ENCODE results near the gene TBX15.

The TBX15 gene

DNA sequence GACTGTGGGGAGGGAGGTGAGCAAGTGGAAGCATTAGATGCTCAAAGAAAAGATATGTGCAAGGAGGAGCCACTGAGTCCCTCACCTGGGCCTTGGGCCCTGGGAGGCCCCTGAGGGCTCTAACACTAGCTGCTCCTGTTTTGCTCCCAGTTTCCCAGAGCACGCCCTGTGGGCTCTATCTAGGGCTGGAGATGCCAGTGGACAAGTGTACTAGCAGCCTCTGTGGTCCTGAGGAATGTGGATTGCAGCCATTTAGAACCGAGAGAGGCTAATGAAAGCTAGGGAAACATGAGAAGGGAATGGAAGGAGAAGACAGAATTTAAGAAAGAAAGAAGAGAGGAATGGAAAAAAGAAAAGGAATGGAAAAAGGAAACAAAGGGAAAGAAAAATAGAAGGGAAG is 10.0 kb upstream of the TBX15 start:
- Histone ChIP-seq H3K36me3 (ENCODE audit: insufficient read depth, low read length) (no peaks in the 10 kb centered on the region), H3K4me3 (no peak overlapping the region), H3K9ac (ENCODE audit: insufficient read length) (no peak overlapping the region), H3K27ac (no peak overlapping the region), H3K9me3 (ENCODE audit: low read depth, low read length) (no peaks in the 10 kb centered on the region)
- no peak for TF ChIP-seq FOXP2 (optimal IDR thresholded peaks at IDR 0.05; ENCODE audit: control extremely low read depth, extremely low read length, insufficient read depth)
- no peak for TF ChIP-seq EZH2 (IDR thresholded peaks at IDR 0.05)
- TF ChIP-seq POLR2AphosphoS5 (IDR thresholded peaks at IDR 0.05; ENCODE audit: borderline replicate concordance, low read depth, low read length) = no peak
- DNase-seq (ENCODE audit: low read depth, low spot score) = no peak

DNA sequence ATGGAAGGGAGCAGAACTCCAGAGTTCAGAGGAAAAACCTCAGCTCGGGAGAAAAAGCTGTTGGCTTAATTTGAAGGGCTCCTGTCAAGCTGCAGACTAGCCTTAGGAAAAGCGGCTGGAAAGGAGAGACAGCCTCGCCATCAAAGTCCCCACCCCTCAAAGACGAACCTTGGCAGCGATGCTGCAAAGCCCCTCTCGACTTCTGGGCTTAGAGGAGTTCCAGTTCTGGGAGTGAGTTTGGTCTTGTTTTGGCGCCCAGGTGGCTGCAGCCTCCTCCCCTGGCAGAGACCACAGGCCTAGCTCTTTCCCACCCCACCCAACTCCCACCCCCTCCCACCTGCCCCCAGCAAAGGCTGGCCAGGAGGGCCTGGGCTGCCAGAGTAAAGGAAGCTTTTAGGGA is 9.1 kb upstream of the TBX15 start:
- H3K4me3 ChIP-seq = no peak overlapping the region
- H3K9me3 ChIP-seq (ENCODE audit: low read depth, low read length) = no peaks in the 10 kb centered on the region
- H3K27ac ChIP-seq = no peak overlapping the region
- H3K36me3 ChIP-seq (ENCODE audit: insufficient read depth, low read length) = no peaks in the 10 kb centered on the region
- TF ChIP-seq FOXP2 (optimal IDR thresholded peaks at IDR 0.05; ENCODE audit: control extremely low read depth, extremely low read length, insufficient read depth) = no peak
- no peak for TF ChIP-seq POLR2AphosphoS5 (IDR thresholded peaks at IDR 0.05; ENCODE audit: borderline replicate concordance, low read depth, low read length)
- no peak for TF ChIP-seq EZH2 (IDR thresholded peaks at IDR 0.05)
- no peak for DNase-seq (ENCODE audit: low read depth, low spot score)
- no peak overlapping the region for H3K9ac ChIP-seq (ENCODE audit: insufficient read length)

DNA sequence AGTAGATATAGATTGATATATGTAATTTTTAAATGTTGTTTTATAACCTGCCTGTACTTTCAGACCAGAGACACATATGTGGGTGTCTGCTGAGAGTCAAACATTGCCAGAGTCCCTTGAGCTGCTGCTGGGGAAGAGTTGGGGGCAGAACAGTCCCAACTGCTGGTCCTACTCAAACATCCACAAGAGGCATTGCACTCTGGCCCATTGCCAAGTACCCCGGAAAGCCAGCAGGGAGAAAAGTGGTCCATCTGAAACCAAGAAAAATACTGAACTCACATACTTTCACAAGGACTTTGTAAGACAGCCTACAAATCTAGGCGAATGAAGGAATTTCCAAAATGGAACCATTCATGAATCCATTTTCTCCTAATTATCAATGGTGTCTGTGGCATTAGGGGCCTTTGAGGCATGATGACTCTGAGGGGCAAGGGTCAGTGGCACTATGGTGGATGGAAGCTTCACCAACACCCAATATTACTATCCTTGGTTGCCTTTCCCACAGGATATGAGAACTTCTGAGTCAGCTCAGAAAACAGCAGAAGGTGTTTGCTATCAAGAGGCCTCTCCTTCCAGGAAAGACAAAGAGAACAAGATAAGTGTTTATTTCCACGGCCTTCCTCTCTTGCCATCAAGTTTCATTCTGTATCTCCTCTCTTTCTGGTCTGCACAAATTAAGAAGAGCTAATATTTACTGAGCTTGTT is 7.3 kb upstream of the TBX15 start:
- no peak overlapping the region for H3K4me3 ChIP-seq
- no peak overlapping the region for H3K9ac ChIP-seq (ENCODE audit: insufficient read length)
- DNase-seq (ENCODE audit: low read depth, low spot score) = no peak
- no peaks in the 10 kb centered on the region for H3K9me3 ChIP-seq (ENCODE audit: low read depth, low read length)
- TF ChIP-seq EZH2 (IDR thresholded peaks at IDR 0.05) = no peak
- no peak for TF ChIP-seq FOXP2 (optimal IDR thresholded peaks at IDR 0.05; ENCODE audit: control extremely low read depth, extremely low read length, insufficient read depth)
- no peak for TF ChIP-seq POLR2AphosphoS5 (IDR thresholded peaks at IDR 0.05; ENCODE audit: borderline replicate concordance, low read depth, low read length)
- H3K36me3 ChIP-seq (ENCODE audit: insufficient read depth, low read length) = no peaks in the 10 kb centered on the region
- H3K27ac ChIP-seq = no peak overlapping the region

DNA sequence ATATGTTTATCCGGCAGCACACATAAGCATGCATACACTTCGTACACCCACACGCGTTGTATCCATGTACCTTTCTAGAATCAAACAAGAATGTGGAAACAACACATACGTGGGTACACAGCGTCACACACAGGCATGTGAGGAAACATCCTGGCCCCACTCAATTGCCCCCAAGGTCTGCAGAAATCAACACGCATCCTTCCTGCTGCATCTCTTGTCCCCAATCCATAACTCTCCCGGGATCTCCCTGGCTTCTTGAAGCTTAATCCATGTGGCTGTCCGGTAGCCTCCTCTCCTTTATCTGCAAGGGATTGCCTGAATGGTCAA is 5.5 kb upstream of the TBX15 start:
- no peak overlapping the region for H3K9ac ChIP-seq (ENCODE audit: insufficient read length)
- H3K36me3 ChIP-seq (ENCODE audit: insufficient read depth, low read length) = no peaks in the 10 kb centered on the region
- no peak overlapping the region for H3K4me3 ChIP-seq
- no peak for DNase-seq (ENCODE audit: low read depth, low spot score)
- TF ChIP-seq POLR2AphosphoS5 (IDR thresholded peaks at IDR 0.05; ENCODE audit: borderline replicate concordance, low read depth, low read length) (no peak), FOXP2 (optimal IDR thresholded peaks at IDR 0.05; ENCODE audit: control extremely low read depth, extremely low read length, insufficient read depth) (no peak), EZH2 (IDR thresholded peaks at IDR 0.05) (no peak)
- H3K27ac ChIP-seq = no peak overlapping the region
- no peaks in the 10 kb centered on the region for H3K9me3 ChIP-seq (ENCODE audit: low read depth, low read length)

DNA sequence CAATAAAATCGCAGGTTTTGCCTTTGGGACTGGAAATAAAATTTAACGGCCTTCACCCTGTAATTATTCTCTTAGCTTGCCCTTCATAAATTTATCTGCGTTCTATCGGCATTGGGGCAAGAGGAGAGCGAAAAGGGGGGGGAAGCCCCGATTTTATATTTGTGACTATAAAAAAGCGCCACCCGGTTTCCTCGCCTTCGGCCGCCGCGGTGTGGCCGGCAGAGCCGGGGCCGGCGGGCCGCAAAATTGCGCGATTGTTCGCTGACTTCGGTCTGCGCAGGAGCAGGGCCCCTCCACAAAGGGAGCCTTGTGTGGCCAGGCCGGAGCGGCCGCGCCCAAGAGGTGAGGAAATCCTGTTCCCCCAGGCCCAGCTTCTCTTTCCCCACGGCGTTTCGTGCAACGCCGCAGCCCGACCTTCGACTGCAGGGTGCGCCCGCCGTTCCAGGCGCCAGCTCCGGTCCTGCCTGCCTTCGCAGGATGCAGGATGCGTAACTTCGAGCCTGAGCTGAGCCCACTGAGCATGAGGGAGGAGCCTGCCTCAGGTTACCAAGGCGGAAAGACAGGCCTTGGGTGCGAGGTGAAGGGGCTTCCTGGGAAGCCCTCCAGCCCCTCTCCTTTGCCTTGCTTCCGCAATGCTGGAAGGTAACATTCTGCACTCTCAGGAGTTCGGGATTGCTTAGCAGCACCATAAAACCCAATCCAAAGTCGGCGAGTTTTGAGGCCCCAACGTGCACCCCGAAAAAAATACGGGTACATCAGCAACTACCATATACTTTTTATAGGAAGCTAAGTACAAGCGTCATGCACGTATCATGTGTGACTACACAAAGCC is 4.9 kb upstream of the TBX15 start:
- DNase-seq (ENCODE audit: low read depth, low spot score) = no peak
- Histone ChIP-seq H3K9me3 (ENCODE audit: low read depth, low read length) (no peaks in the 10 kb centered on the region), H3K9ac (ENCODE audit: insufficient read length) (no peak overlapping the region), H3K36me3 (ENCODE audit: insufficient read depth, low read length) (no peaks in the 10 kb centered on the region), H3K27ac (no peak overlapping the region), H3K4me3 (no peak overlapping the region)
- TF ChIP-seq POLR2AphosphoS5 (IDR thresholded peaks at IDR 0.05; ENCODE audit: borderline replicate concordance, low read depth, low read length) (no peak), FOXP2 (optimal IDR thresholded peaks at IDR 0.05; ENCODE audit: control extremely low read depth, extremely low read length, insufficient read depth) (no peak), EZH2 (IDR thresholded peaks at IDR 0.05) (peak; percentile 99)

DNA sequence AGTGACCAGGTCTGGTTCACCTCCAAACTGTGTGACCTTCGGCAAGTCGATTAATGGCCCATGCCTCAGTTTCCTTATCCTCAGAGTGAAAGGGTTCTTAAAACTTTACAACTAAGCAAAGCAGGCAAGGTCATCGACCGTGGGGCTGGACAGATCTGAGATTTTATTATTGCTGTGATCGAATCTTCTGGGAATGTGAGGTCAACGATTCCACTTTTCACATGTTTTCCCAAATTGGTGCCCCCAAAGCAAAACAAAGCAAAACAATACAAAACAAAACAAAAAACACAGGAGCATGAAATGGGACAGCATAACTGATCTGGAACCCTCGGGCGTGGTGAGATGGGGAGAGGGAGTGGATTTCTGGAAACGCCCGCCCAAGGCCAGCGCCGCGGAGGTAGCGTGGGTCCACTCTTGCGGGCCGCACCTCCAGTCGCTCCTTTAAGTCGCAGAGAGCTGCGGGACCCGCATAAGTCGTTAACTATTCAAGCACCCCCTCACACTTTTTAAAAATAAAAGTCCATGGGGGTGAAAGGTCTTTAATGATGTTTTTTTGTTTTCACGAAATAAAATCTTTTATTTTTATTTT is 4.2 kb upstream of the TBX15 start:
- no peak for DNase-seq (ENCODE audit: low read depth, low spot score)

DNA sequence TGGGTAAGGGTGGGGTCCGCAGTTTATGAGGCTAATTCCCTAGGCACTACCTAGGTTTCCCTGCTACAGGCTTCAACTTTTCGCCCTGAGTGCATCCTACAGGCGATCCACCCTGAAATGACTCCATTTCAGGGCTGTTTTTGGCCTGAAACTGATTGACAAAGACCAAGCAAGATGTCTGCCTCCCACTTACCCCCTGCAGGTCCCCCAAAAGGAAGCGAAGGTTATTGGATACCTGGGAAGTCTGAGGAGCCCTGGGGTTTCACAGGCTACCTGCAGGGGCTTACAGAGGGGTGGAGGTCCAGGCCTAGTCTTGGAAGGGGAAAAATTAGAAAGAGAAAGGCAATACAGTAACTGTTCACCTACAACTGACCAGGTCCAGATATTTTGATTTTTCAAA is 3.3 kb upstream of the TBX15 start:
- DNase-seq (ENCODE audit: low read depth, low spot score) = no peak
- no peak overlapping the region for H3K27ac ChIP-seq
- no peaks in the 10 kb centered on the region for H3K36me3 ChIP-seq (ENCODE audit: insufficient read depth, low read length)
- no peak overlapping the region for H3K9ac ChIP-seq (ENCODE audit: insufficient read length)
- TF ChIP-seq EZH2 (IDR thresholded peaks at IDR 0.05) (no peak), FOXP2 (optimal IDR thresholded peaks at IDR 0.05; ENCODE audit: control extremely low read depth, extremely low read length, insufficient read depth) (no peak), POLR2AphosphoS5 (IDR thresholded peaks at IDR 0.05; ENCODE audit: borderline replicate concordance, low read depth, low read length) (no peak)
- H3K4me3 ChIP-seq = no peak overlapping the region
- no peaks in the 10 kb centered on the region for H3K9me3 ChIP-seq (ENCODE audit: low read depth, low read length)

More for the DNA sequence above, 4.2 kb upstream of the TBX15 start:
- TF ChIP-seq POLR2AphosphoS5 (IDR thresholded peaks at IDR 0.05; ENCODE audit: borderline replicate concordance, low read depth, low read length) (no peak), FOXP2 (optimal IDR thresholded peaks at IDR 0.05; ENCODE audit: control extremely low read depth, extremely low read length, insufficient read depth) (no peak)
- Histone ChIP-seq H3K4me3 (no peak overlapping the region), H3K36me3 (ENCODE audit: insufficient read depth, low read length) (no peaks in the 10 kb centered on the region), H3K27ac (no peak overlapping the region), H3K9ac (ENCODE audit: insufficient read length) (no peak overlapping the region), H3K9me3 (ENCODE audit: low read depth, low read length) (no peaks in the 10 kb centered on the region)

DNA sequence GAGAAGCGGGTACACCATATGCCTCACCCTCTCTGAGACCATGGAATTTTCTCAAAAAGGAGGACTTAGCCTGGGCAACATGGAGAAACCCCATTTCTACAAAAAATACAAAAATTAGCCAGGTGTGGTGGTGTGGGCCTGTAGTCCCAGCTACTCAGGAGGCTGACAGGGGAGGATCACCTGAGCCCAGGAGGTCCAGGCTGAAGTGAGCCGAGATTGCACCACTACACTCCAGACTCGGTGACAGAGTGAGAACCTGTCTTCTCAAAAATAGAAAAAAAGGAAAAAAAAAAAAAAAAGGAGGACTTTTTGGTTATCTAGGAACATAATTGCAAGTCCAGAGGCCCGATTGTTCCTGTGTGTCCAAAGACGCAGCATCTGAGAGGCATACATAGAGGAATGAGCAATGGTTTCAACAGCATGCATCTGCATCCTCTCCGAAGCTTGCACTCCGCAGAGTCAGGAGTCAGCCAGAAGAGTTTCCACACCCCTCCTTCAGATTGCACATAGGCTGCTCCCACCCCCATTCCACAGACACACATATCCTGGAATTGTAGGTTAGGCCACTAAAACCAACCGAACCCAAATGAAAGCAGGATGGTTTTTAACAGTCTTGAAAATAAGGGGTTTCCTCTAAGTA is 2.5 kb upstream of the TBX15 start:
- H3K9ac ChIP-seq (ENCODE audit: insufficient read length) = no peak overlapping the region
- no peak overlapping the region for H3K4me3 ChIP-seq
- no peaks in the 10 kb centered on the region for H3K36me3 ChIP-seq (ENCODE audit: insufficient read depth, low read length)
- DNase-seq (ENCODE audit: low read depth, low spot score) = no peak
- H3K27ac ChIP-seq = no peak overlapping the region
- H3K9me3 ChIP-seq (ENCODE audit: low read depth, low read length) = no peaks in the 10 kb centered on the region
- TF ChIP-seq FOXP2 (optimal IDR thresholded peaks at IDR 0.05; ENCODE audit: control extremely low read depth, extremely low read length, insufficient read depth) (no peak), EZH2 (IDR thresholded peaks at IDR 0.05) (no peak), POLR2AphosphoS5 (IDR thresholded peaks at IDR 0.05; ENCODE audit: borderline replicate concordance, low read depth, low read length) (no peak)
